ENCODE measurements around the gene LIMK2. TPM values are rescaled to one million over a fixed set of nuclear protein-coding genes. Genes with fewer than 3 reads are reported as not detected.

The LIMK2 gene
- total RNA-seq, 1 experiment from 2014 or later: 36.6 TPM

DNA sequence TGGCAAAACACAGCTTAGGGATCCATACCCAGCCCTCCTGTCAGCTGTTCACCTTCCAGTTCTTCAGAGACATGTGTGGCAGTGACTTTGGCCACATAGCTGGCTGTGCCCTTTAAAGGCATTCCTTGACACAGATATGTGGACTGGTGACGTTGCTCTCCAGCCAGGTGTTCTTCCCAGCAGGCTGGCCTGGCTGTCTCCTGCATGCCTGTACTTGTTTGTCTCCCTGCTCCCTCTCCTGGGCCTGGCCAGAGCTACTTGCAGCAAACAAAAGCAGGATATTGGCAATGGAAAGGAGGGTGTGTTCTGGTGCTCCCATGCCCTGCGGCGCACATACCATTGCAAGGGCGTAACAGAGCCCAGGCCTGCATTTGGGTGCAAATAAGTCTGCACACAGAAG is 41.9 kb downstream of the LIMK2 start:
- in situ Hi-C loops (cut with HindIII; ENCODE audit: low pct_unique_long_range_greater_than_20kb, low sequenced_read_pairs): no loop called here
- DNase-seq (ENCODE audit: low read depth, low spot score): no peak

DNA sequence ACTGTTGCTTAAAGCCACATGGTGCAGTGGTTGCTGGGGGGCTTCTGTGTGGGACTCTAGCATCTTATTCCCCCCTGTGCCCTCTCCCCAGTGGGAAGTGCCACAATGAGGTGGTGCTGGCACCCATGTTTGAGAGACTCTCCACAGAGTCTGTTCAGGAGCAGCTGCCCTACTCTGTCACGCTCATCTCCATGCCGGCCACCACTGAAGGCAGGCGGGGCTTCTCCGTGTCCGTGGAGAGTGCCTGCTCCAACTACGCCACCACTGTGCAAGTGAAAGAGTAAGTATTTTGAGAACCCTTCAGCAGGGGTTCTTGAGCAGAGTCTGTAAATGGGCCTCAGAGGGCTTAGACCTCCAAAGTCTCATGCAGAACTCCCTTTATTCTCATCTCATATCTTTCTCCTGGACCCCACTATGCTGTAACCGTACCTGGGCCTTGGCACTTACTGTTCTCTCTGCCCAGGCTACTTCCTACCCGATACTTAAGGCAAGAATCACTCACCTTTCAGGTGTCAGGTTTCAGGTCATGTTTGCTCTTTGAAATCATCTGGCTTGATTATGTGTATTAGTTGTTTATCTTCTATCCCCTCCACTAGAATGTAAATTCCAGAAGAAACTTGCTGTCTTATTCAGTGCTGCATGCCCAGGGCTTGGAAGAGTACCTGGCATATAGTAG is 47.8 kb downstream of the LIMK2 start:
- no peak for DNase-seq (ENCODE audit: low read depth, low spot score)
- in situ Hi-C loops (cut with HindIII; ENCODE audit: low pct_unique_long_range_greater_than_20kb, low sequenced_read_pairs): no loop called here

DNA sequence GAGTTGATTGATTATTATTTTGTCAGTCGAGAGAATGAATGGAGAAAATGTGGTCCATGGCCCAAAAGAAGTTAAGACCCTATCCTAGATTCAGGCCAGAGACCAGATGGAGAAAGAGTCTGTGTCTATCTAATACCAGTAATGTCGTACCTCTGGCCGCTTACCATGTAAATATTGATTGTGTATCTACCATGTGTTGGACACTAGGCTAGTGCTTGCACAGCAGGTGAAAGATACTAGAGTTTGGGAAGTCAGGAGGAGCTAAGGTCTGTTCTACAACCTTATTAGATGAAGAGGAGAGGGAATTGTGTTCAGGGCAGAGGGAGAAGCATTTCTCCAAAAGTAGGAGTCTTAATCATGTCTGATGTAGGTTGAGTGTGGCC is 48.4 kb downstream of the LIMK2 start:
- DNase-seq (ENCODE audit: low read depth, low spot score): no peak
- in situ Hi-C loops (cut with HindIII; ENCODE audit: low pct_unique_long_range_greater_than_20kb, low sequenced_read_pairs): no loop called here

DNA sequence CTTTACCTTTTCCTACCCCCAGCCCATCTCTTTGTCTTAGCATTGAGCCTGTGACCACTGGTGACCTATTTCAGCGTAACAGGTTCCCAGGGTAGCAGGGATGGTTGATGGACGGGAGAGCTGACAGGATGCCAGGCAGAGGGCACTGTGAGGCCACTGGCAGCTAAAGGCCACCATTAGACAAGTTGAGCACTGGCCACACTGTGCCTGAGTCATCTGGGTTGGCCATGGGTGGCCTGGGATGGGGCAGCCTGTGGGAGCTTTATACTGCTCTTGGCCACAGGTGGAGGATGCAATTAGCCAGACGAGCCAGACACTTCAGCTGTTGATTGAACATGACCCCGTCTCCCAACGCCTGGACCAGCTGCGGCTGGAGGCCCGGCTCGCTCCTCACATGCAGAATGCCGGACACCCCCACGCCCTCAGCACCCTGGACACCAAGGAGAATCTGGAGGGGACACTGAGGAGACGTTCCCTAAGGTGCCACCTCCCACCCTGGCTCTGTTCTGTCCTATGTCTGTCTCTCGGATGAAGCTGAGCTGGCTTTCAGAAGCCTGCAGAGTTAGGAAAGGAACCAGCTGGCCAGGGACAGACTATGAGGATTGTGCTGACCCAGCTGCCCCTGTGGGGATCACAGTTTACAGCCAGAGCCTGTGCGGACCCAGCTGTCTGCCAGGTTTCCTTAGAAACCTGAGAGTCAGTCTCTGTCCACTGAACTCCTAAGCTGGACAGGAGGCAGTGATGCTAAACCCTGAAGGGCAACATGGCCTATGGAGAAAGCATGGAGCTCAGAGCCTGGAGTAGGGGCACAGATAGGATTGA is 50.4 kb downstream of the LIMK2 start:
- DNase-seq (ENCODE audit: low read depth, low spot score): no peak
- in situ Hi-C loops (cut with HindIII; ENCODE audit: low pct_unique_long_range_greater_than_20kb, low sequenced_read_pairs): no loop called here

DNA sequence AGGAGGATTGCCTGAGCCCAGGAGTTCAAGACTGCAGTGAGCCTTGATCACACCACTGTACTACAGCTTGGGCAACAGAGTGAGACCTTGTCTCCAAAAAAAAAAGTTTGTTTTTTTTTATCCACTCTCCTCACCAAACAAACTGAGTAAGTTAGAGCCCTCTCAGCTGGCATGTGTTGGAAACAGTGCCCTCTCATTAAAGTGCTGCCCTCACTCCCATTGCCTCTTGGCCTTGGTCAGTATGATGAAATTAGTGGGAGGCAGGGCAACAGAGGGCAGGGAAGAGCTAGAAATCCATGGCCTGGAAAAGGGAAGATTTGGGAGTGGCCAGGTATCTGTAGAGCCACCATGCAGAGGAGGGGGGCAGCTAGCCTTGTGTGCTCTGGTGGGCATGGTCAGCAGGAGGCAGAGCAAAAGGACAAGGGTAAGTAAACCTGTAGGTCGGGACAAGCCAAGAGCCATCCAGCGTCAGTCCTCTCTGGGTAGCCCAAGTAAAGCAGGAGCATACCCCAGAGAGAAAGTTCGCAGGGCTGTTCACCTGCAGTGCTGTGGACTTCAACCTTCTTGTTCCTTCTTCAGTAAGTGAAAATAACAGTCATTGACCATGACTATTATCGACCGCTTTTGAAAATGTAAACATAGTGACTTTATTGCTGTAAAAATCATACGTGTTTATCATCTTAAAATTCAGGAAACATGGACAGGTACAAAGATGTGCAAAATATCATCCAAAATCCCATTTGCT is 52.0 kb downstream of the LIMK2 start:
- no peak for DNase-seq (ENCODE audit: low read depth, low spot score)
- in situ Hi-C loops (cut with HindIII; ENCODE audit: low pct_unique_long_range_greater_than_20kb, low sequenced_read_pairs): no loop called here

DNA sequence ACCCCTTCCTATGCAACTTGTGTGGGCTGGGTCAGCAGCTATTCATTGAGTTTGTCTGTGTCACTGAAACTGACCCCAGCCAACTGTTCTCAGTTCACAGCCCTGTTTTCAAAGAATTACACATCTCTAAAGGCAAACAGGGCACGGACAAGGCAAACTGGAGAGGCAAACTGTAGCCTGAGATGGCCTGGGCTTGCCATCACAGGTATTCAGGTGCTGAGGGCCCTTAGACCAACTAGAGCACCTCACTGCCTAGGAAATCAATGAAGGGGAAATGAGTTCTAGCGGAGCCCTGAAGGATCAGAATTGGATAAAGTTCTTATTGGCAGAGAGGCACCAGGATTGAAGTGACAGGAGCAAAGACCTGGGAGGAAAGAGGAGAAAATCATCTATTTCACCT is 56.2 kb downstream of the LIMK2 start:
- DNase-seq (ENCODE audit: low read depth, low spot score): no peak
- in situ Hi-C loops (cut with HindIII; ENCODE audit: low pct_unique_long_range_greater_than_20kb, low sequenced_read_pairs): no loop called here

DNA sequence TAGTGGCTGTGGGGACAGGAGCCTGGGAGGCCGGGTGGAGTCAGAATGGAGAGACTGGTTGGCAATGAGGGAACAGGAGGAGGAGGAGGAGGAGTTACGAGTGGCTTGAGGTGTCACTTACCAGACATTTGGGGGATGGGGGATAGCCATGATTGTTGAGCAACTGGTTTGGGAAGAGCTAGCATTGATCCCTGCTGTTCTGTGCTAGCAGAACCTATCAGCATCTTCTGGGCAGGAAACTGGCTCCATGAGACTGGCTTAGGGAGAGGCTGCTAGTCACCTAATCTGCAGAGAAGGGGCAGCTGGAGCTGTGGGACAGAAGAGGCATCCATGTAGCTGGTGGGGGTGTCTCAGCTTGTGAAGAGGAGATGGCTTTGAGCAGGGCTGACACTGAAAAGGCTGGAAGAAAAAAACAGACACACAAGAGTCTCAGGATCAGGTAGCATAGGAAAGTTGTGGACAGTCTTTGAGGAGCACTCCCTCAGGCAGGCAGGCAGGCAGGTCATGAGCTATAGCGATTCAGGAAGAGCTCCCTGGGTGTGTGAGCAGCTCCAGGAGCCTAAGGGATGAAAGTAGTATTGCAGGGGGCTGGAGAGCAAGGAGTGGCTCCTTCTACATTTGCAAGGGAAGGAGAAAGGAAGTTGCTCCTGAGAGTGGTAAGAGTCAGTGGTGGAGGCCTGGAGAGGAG is 57.9 kb downstream of the LIMK2 start:
- in situ Hi-C loops (cut with HindIII; ENCODE audit: low pct_unique_long_range_greater_than_20kb, low sequenced_read_pairs): no loop called here
- DNase-seq (ENCODE audit: low read depth, low spot score): peak; percentile 16

DNA sequence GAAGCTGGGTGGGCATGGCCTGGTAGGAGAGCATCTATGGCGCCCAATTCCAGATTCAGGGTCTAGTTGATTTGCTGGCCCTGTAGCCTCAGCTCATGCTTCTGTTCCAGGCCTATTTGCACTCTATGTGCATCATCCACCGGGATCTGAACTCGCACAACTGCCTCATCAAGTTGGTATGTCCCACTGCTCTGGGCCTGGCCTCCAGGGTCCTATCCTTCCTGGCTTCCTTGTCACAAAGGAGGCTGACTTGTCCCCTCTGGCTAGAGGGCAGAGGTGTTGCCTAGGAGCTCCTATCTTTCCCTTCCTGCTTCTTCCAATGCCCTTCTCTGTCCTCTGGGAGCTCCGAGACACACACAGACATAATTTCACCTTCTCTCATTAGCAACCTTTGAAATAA is 58.9 kb downstream of the LIMK2 start:
- in situ Hi-C loops (cut with HindIII; ENCODE audit: low pct_unique_long_range_greater_than_20kb, low sequenced_read_pairs): no loop called here
- no peak for DNase-seq (ENCODE audit: low read depth, low spot score)

DNA sequence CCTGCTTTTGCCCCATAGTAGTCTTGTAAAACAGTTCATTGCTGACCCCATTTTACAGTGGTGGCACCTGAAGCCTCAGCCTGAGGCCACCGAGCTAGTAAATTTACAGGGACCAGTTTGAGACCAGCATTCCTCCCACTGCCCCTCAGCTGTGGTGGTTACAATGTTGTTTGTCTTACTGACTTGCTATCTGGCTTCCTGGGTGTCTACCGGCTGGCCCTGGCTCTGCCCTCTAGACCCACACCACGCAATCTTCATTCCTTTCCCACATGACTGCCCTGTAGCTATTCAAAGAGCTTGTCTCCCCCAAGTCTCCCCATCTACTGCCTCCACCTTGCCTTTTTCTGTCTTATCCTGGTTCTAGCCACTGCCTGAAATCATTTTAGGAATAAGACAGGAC is 59.4 kb downstream of the LIMK2 start:
- in situ Hi-C loops (cut with HindIII; ENCODE audit: low pct_unique_long_range_greater_than_20kb, low sequenced_read_pairs): no loop called here
- no peak for DNase-seq (ENCODE audit: low read depth, low spot score)

DNA sequence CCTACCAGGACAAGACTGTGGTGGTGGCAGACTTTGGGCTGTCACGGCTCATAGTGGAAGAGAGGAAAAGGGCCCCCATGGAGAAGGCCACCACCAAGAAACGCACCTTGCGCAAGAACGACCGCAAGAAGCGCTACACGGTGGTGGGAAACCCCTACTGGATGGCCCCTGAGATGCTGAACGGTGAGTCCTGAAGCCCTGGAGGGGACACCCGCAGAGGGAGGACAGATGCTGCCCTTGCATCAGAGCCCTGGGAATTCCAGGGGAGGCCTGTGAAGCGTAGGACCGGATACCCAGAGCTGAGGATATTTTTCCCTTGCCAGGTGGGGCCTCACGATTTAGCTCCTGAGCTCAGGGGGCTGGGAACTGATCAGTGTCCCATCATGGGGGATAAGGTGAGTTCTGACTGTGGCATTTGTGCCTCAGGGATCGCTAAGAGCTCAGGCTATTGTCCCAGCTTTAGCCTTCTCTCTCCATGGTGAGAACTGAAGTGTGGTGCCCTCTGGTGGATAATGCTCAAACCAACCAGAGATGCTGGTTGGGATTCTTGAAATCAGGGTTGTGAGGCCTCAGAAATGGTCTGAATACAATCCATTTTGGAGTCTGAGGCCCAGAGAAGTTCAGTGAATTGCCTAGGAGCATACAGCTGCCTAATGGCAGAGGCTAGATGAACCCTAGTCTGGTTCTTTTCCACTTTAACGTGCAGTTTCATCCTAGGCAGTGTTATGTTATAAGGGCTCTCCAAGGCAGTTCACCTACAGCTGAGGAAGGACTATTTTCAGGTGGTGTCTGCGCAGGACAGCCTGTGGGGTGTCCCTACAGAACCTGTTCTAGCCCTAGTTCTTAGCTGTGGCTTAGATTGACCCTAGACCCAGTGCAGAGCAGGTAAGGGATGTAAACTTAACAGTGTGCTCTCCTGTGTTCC is 60.7 kb downstream of the LIMK2 start:
- peak; percentile 81 for DNase-seq (ENCODE audit: low read depth, low spot score)
- in situ Hi-C loops (cut with HindIII; ENCODE audit: low pct_unique_long_range_greater_than_20kb, low sequenced_read_pairs): no loop called here

DNA sequence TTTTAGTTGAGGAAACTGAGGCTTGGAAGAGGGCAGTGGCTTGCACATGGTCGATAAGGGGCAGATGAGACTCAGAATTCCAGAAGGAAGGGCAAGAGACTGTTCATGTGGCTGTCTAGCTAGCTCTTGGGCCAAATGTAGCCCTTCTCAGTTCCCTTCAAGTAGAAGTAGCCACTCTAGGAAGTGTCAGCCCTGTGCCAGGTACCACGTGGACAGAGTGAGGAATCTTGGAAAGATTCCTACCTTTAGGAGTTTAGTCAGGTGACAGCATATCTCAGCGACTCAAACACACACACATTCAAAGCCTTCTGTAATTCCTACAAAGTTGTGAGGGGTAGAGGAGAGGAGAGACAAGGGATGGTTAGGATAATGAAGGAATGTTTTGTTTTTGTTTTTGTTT is 61.9 kb downstream of the LIMK2 start:
- DNase-seq (ENCODE audit: low read depth, low spot score): no peak
- in situ Hi-C loops (cut with HindIII; ENCODE audit: low pct_unique_long_range_greater_than_20kb, low sequenced_read_pairs): no loop called here

DNA sequence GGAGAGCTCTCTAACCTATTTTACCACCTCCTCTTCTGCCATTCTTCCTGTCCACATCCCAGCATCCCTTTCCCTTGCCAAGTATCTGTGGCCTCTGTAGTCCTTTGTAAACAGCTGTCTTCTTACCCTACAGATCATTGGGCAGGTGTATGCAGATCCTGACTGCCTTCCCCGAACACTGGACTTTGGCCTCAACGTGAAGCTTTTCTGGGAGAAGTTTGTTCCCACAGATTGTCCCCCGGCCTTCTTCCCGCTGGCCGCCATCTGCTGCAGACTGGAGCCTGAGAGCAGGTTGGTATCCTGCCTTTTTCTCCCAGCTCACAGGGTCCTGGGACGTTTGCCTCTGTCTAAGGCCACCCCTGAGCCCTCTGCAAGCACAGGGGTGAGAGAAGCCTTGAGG is 62.9 kb downstream of the LIMK2 start:
- DNase-seq (ENCODE audit: low read depth, low spot score): no peak
- in situ Hi-C loops (cut with HindIII; ENCODE audit: low pct_unique_long_range_greater_than_20kb, low sequenced_read_pairs): no loop called here

DNA sequence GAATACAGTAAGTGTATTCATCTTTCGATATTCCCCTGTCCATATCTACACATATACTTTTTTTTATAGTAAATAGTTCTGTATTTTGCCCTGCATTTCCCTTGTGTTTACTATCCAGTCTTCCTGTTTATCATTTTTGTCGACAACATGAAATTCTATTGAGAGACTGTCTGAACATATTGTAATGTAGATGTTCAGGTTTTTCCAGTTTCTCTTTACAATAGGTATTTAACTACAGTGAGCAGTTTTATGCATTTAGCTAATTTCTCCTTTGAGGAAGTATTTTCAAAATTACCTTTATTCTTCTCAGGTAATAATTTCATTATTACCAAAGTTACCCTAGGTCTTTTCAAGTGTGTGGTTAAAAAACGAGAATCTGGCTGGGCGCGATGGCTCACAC is 63.5 kb downstream of the LIMK2 start:
- in situ Hi-C loops (cut with HindIII; ENCODE audit: low pct_unique_long_range_greater_than_20kb, low sequenced_read_pairs): no loop called here
- no peak for DNase-seq (ENCODE audit: low read depth, low spot score)

DNA sequence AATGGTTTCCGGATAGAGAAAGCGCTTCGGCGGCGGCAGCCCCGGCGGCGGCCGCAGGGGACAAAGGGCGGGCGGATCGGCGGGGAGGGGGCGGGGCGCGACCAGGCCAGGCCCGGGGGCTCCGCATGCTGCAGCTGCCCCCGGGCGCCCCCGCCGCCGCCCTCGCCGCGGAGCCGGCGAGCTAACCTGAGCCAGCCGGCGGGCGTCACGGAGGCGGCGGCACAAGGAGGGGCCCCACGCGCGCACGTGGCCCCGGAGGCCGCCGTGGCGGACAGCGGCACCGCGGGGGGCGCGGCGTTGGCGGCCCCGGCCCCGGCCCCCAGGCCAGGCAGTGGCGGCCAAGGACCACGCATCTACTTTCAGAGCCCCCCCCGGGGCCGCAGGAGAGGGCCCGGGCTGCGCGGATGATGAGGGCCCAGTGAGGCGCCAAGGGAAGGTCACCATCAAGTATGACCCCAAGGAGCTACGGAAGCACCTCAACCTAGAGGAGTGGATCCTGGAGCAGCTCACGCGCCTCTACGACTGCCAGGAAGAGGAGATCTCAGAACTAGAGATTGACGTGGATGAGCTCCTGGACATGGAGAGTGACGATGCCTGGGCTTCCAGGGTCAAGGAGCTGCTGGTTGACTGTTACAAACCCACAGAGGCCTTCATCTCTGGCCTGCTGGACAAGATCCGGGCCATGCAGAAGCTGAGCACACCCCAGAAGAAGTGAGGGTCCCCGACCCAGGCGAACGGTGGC is 64.5 kb downstream of the LIMK2 start:
- in situ Hi-C loops (cut with HindIII; ENCODE audit: low pct_unique_long_range_greater_than_20kb, low sequenced_read_pairs): no loop called here
- DNase-seq (ENCODE audit: low read depth, low spot score): no peak

DNA sequence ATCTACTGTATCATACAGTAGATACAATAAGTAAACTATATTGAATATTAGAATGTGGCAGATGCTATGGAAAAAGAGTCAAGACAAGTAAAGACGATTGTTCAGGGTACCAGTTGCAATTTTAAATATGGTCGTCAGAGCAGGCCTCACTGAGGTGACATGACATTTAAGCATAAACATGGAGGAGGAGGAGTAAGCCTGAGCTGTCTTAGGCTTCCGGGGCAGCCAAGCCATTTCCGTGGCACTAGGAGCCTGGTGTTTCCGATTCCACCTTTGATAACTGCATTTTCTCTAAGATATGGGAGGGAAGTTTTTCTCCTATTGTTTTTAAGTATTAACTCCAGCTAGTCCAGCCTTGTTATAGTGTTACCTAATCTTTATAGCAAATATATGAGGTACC is 65.6 kb downstream of the LIMK2 start:
- no peak for DNase-seq (ENCODE audit: low read depth, low spot score)
- in situ Hi-C loops (cut with HindIII; ENCODE audit: low pct_unique_long_range_greater_than_20kb, low sequenced_read_pairs): no loop called here

DNA sequence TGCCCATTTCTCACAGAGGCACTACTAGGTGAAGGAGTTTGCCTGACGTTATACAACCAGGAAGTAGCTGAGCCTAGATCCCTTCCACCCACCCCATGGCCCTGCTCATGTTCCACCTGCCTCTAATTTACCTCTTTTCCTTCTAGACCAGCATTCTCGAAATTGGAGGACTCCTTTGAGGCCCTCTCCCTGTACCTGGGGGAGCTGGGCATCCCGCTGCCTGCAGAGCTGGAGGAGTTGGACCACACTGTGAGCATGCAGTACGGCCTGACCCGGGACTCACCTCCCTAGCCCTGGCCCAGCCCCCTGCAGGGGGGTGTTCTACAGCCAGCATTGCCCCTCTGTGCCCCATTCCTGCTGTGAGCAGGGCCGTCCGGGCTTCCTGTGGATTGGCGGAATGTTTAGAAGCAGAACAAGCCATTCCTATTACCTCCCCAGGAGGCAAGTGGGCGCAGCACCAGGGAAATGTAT is 66.1 kb downstream of the LIMK2 start:
- in situ Hi-C loops (cut with HindIII; ENCODE audit: low pct_unique_long_range_greater_than_20kb, low sequenced_read_pairs): no loop called here
- no peak for DNase-seq (ENCODE audit: low read depth, low spot score)
